Loucy (cell line): ENCODE results near the gene H2AZ2.

ENCODE experiments used
- CTCF ChIP-seq: fragments of 200-600 bp; sonication (generic); conservative IDR thresholded peaks from 2 replicates; pipeline ENCODE4 v1.5.1; 2014; ENCODE audit warnings: mild to moderate bottlenecking, antibody characterized with exemption, low read length
- EZH2phosphoT487 ChIP-seq: fragments of 200-600 bp; IDR thresholded peaks from 2 replicates; pipeline ENCODE4 v1.6.1; 2018; ENCODE audit warnings: antibody characterized with exemption, mild to moderate bottlenecking, moderate library complexity, borderline replicate concordance

DNA sequence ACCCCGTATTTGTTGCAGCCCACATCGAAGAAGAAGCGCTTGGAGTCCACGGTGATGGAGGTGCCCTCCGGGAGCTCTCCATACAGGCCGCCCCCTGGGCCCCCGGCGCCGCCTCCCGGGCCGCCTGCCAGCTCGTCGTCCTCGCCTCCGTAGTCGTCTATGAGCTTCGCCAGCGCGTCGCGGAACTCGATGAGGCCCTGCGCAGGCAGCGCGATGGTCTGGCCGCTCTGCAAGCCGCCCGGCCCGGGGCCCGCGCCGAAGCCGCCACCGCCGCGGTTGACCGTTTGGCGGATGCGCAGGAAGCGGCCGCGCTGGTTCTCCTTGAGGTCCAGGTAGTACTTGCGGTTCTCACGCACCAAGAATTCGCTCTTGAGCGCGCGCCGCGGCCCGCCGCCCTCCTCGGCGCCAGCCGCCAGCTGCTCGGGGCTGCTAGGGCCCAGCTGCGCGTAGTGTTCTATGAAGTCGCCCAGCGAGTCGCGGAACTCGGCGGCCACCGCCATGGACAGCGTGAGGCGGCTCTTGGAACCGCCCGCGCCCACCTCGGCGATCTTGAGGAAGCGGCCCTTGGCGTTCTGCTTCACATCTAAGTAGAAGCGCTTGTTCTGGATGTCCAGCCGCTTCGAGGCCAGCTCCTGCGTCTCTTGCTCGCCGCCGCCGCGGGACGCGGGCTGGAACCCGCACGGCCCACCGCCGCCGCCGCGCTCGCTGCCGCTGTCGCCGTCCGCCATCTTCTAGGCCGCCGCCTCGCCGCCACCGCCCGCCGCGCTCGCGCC is 36.9 kb upstream of the H2AZ2 start:
- no peak for TF ChIP-seq CTCF
- no peak for TF ChIP-seq EZH2phosphoT487
